Mucosa of descending colon (tissue), 3 donors: ENCODE results near the gene SIX3. TPM values are rescaled to one million over a fixed set of nuclear protein-coding genes. Genes with fewer than 3 reads are reported as not detected.

ENCODE experiments used
- ATAC-seq: fragments of 200-7000 bp; cut with Tn5 transposase; one replicate; pipeline ENCODE4 v1.9.1; 2020; ENCODE audit warnings: mild to moderate bottlenecking, moderate library complexity
- DNase-seq, 3 donors: peaks; one replicate each; pipeline ENCODE4 v3.0.0-alpha.2; 2020
- H3K36me3 ChIP-seq: fragments of 200-600 bp; one replicate; pipeline ENCODE4 v1.8.0; 2021; ENCODE audit warnings: low read depth, mild to moderate bottlenecking
- H3K4me1 ChIP-seq: fragments of 200-600 bp; one replicate; pipeline ENCODE4 v1.8.0; 2021; ENCODE audit warnings: low read depth, mild to moderate bottlenecking
- H3K4me3 ChIP-seq: fragments of 200-600 bp; one replicate; pipeline ENCODE4 v1.8.0; 2021; ENCODE audit warnings: mild to moderate bottlenecking
- H3K9me3 ChIP-seq: fragments of 200-600 bp; one replicate; pipeline ENCODE4 v1.8.0; 2021; ENCODE audit warnings: mild to moderate bottlenecking
- intact Hi-C, 2 donors: fragments of 100-400 bp; cut with DNase I in 1 of 2; cut with micrococcal nuclease in 1 of 2; formaldehyde crosslinking; loops; one replicate each; pipeline versions ENCODE4 v1.11.0 to v1.11.1; 2022; cut with DNase I, micrococcal nuclease
- total RNA-seq, 3 donors: library from RNA; stranded (reverse); fragmentation: NEBNext Ultra II Directional in 2 of 3; extraction: Animal tissue kit (Norgen Biotek cat#: 25700) in 2 of 3; gene quantifications; one replicate each; pipeline versions ENCODE4 v1.2.1 to v1.2.4, GENCODE V29; 2021 to 2023
- TF ChIP-seq, protein P1 (sequence below): fragments of 200-600 bp; IDR thresholded peaks from one replicate; pipeline ENCODE4 v1.8.0; 2022; ENCODE audit warnings: antibody characterized with exemption, mild to moderate bottlenecking
- donor health status: DM: no; HTN: no; CAD: no; lungs with moderate emphysema.
- donor health status: DM: no; HTN: no; CAD: no.
- donor health status: DM: no; HTN: yes; CAD: no.

Gene SIX3
- total RNA-seq, 3 donors from 2014 or later = not detected

- H3K4me1 ChIP-seq = peaks cover 19% of the 10 kb centered on the region
- DNase-seq (no peak), ATAC-seq (no peak)
- intact Hi-C loops = no loop called here
- no peaks in the 10 kb centered on the region for H3K9me3 ChIP-seq
- TF ChIP-seq, protein P1, sequence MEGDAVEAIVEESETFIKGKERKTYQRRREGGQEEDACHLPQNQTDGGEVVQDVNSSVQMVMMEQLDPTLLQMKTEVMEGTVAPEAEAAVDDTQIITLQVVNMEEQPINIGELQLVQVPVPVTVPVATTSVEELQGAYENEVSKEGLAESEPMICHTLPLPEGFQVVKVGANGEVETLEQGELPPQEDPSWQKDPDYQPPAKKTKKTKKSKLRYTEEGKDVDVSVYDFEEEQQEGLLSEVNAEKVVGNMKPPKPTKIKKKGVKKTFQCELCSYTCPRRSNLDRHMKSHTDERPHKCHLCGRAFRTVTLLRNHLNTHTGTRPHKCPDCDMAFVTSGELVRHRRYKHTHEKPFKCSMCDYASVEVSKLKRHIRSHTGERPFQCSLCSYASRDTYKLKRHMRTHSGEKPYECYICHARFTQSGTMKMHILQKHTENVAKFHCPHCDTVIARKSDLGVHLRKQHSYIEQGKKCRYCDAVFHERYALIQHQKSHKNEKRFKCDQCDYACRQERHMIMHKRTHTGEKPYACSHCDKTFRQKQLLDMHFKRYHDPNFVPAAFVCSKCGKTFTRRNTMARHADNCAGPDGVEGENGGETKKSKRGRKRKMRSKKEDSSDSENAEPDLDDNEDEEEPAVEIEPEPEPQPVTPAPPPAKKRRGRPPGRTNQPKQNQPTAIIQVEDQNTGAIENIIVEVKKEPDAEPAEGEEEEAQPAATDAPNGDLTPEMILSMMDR = no peak
- no peaks in the 10 kb centered on the region for H3K36me3 ChIP-seq
- H3K4me3 ChIP-seq = no peak overlapping the region
Observed at GRCh38 chr2:44928483-44929158, 12.9 kb upstream of the SIX3 start.

- Histone ChIP-seq H3K4me3 (no peak overlapping the region), H3K36me3 (no peaks in the 10 kb centered on the region), H3K4me1 (peaks cover 25% of the 10 kb centered on the region), H3K9me3 (no peaks in the 10 kb centered on the region)
- TF ChIP-seq, protein P1 = no peak
- DNase-seq (no peak), ATAC-seq (no peak)
- intact Hi-C loops = no loop called here
Observed at GRCh38 chr2:44929159-44929734, 12.3 kb upstream of the SIX3 start.

- ATAC-seq (peak; percentile 12), DNase-seq (peak in 1 of 3 donors; percentile 32)
- Histone ChIP-seq H3K4me1 (peaks cover 30% of the 10 kb centered on the region), H3K4me3 (no peak overlapping the region), H3K36me3 (no peaks in the 10 kb centered on the region), H3K9me3 (no peaks in the 10 kb centered on the region)
- TF ChIP-seq, protein P1 = no peak
- intact Hi-C loops = no loop called here
Observed at GRCh38 chr2:44929735-44930273, 11.7 kb upstream of the SIX3 start.

GRCh38 chr2:44930274-44931197 lies 11.0 kb upstream of the SIX3 start:
- DNase-seq = no peak
- H3K4me1 ChIP-seq = peaks cover 33% of the 10 kb centered on the region

GRCh38 chr2:44931198-44931780 lies 10.2 kb upstream of the SIX3 start:
- Histone ChIP-seq H3K36me3 (no peaks in the 10 kb centered on the region), H3K9me3 (no peaks in the 10 kb centered on the region), H3K4me1 (peaks cover 33% of the 10 kb centered on the region), H3K4me3 (no peak overlapping the region)
- ATAC-seq (no peak), DNase-seq (no peak)
- intact Hi-C loops = no loop called here
- TF ChIP-seq, protein P1 = no peak

More at GRCh38 chr2:44930274-44931197, 11.0 kb upstream of the SIX3 start:
- Histone ChIP-seq H3K9me3 (no peaks in the 10 kb centered on the region), H3K4me3 (no peak overlapping the region), H3K36me3 (no peaks in the 10 kb centered on the region)
- peak; percentile 24 for ATAC-seq
- intact Hi-C loops = no loop called here
- TF ChIP-seq, protein P1 = no peak
